Stimulated activated memory B cell treated with anti-CD40 and anti-IgM and Interleukin-4, amounts not matched to agents 10 μg/mL and 1 μg/mL and 100 μg/mL, for 72 hours (primary cell): ENCODE results near the gene ATP13A3.

Experiments used
- ATAC-seq: fragments of 150-1000 bp; cut with Tn5 transposase; 2 replicates; pipeline ENCODE4 v1.10.0; 2021
- H3K27ac Mint-ChIP-seq: one replicate; pipeline ENCODE4 v1.8.0; 2022; ENCODE audit warnings: mild to moderate bottlenecking, mixed read lengths
- H3K27me3 Mint-ChIP-seq: one replicate; pipeline ENCODE4 v1.8.0; 2022; ENCODE audit warnings: mixed read lengths
- H3K36me3 Mint-ChIP-seq: one replicate; pipeline ENCODE4 v1.8.0; 2022; ENCODE audit warnings: mixed read lengths
- H3K4me1 Mint-ChIP-seq: one replicate; pipeline ENCODE4 v1.8.0; 2022; ENCODE audit warnings: mixed read lengths
- H3K4me3 Mint-ChIP-seq: one replicate; pipeline ENCODE4 v1.8.0; 2022; ENCODE audit warnings: mild to moderate bottlenecking, moderate library complexity, mixed read lengths
- H3K9me3 Mint-ChIP-seq: one replicate; pipeline ENCODE4 v1.8.0; 2022; ENCODE audit warnings: mixed read lengths

Gene ATP13A3

DNA sequence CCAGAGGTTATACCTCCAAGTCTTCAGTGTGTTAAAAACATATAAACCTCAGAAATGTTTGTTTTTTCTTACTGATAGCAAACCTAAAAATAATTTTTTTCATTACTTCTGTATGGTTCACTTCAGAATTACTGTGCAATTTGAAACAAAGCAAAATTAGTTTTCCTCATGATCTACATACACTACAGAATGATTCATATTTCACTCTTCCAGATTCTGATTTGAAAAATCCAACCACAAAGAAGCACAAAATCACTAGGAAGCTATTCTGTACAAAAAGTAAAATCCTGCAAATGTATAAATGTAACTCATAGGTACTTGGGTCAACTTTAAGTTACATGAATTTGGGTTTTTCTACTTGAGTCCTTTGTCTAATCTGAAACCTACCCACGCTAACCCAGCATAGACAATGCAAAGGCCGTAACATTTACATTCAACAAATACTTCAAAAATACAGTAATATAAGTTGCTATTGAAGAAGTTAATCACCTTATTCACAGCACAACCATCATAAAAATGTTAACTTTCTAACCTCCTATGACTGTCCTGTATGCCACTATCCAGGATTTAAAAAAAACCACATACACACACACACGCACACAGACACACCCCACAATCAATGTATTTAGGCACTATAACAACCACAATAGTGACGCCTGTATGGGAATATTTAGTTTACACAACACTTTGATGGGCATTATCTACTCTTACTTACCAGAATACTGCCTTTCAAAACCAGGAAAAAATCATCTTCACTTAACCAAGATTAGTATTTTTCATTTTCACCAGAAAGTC is 11.5 kb downstream of the ATP13A3 start:
- no peak for ATAC-seq
- peaks cover 24% of the 10 kb centered on the region for H3K4me1 Mint-ChIP-seq

DNA sequence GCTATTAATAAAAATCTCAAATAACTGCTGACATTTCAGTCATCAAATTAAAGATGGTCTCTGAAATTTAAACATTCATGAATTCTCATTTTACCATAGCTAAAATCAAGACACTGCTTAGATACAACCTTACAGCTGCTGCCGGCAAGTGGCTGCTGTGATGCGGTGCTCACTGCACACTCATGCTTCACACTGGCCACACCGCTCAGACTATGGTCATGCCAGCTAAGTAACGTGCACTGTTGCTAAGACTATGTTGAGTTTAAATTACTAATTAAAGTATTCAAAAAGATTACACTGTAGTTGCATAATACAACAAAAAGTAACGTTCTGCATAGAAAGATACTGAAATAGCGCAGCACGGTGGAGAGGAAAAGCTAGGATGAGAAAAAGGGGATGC is 12.1 kb downstream of the ATP13A3 start:
- Mint-ChIP-seq H3K27me3 (no peaks in the 10 kb centered on the region), H3K36me3 (no peaks in the 10 kb centered on the region), H3K9me3 (no peaks in the 10 kb centered on the region), H3K27ac (no peak overlapping the region), H3K4me1 (peaks cover 19% of the 10 kb centered on the region), H3K4me3 (no peak overlapping the region)
- no peak for ATAC-seq

More for the DNA sequence above, 11.5 kb downstream of the ATP13A3 start:
- no peaks in the 10 kb centered on the region for H3K9me3 Mint-ChIP-seq
- H3K4me3 Mint-ChIP-seq, result no peak overlapping the region
- H3K27ac Mint-ChIP-seq, result no peak overlapping the region
- no peaks in the 10 kb centered on the region for H3K27me3 Mint-ChIP-seq
- no peaks in the 10 kb centered on the region for H3K36me3 Mint-ChIP-seq

DNA sequence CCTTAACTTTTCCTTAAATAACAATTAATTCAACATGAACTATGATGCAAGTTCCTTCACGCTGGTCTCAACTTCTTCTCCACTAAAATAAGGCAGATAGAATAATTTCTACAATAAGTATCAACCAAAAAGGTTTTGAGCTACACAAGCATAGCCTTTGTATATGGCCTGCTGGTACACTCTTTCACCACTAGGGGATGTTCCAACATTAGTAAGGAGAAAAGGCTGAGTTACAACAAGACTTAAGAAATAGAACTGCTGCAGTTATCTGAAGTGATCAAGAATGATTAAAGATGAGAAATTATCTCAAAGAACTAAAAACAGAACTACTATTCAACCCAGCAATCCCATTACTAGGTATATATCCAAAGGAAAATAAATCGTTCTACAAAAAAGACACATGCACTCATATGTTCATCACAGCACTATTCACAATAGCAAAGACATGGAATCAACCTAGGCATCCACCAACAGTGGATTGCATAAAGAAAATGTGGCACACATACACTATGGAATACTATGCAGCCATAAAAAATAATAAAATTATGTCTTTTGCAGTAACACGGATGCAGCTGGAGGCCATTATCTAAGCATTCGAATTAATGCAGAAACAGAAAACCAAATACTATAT is 14.4 kb downstream of the ATP13A3 start:
- no peak overlapping the region for H3K27ac Mint-ChIP-seq
- ATAC-seq, result peak; percentile 57
- no peaks in the 10 kb centered on the region for H3K27me3 Mint-ChIP-seq
- no peaks in the 10 kb centered on the region for H3K36me3 Mint-ChIP-seq
- no peak overlapping the region for H3K4me3 Mint-ChIP-seq
- H3K4me1 Mint-ChIP-seq, result peaks cover 19% of the 10 kb centered on the region
- H3K9me3 Mint-ChIP-seq, result no peaks in the 10 kb centered on the region

DNA sequence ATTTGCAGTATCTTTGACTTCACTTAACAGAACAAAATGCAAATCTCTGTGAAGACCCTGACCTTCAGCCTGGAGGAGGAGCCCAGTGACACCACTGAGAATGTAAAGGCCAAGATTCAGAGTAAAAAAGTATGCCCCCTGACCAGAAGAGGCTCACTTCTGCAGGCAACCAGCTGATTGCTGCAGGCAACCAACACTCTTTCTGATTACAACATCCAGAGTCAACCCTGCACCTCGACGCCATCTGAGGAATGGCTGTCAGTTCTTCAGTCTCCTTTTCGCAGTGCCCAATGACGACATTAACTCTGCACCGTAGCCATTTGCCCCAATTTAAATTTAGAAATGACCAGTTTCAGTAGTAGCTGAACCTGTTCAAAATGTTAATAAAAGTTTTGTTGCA is 14.9 kb downstream of the ATP13A3 start:
- H3K27me3 Mint-ChIP-seq, result no peaks in the 10 kb centered on the region
- no peak overlapping the region for H3K27ac Mint-ChIP-seq
- H3K36me3 Mint-ChIP-seq, result no peaks in the 10 kb centered on the region
- no peak for ATAC-seq
- H3K4me3 Mint-ChIP-seq, result no peak overlapping the region
- H3K4me1 Mint-ChIP-seq, result peaks cover 23% of the 10 kb centered on the region
- no peaks in the 10 kb centered on the region for H3K9me3 Mint-ChIP-seq

DNA sequence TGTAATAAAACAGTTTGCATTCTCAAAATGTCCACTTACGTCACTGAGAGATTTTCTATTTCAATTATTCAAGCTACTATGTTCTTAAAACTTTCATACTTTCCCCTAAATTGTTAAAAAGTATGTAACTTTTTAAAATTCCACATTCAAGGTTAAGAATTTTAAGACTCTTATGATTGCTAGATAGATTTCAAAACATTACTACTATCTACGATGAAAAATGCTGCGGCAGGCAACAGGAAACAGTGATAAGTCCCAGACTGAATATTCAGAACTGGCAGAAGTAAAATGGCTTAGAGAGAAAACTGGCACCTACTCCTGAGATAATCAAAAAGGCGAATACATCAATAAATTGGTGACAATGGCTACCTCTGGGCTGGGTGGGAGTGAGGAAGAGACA is 16.2 kb downstream of the ATP13A3 start:
- Mint-ChIP-seq H3K9me3 (no peaks in the 10 kb centered on the region), H3K27me3 (no peaks in the 10 kb centered on the region), H3K4me3 (no peak overlapping the region), H3K27ac (no peak overlapping the region), H3K4me1 (peaks cover 25% of the 10 kb centered on the region), H3K36me3 (no peaks in the 10 kb centered on the region)
- no peak for ATAC-seq

DNA sequence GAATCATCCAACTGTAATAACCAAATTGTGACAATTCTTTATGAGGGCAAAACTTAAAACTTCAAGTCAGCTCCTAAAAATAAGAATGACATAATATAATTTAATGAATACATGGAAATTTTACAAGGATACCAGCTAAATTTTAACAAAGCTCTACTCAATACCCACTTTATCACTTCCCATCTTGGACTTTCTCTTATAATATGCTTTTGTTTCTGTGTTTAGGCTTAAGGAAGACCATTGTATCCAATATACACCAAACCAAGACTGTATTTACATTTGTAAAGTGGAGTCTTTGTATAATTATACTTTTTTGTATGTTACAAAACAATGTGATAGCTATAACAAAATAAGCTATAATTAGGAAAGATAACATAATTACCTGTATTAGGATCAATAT is 16.8 kb downstream of the ATP13A3 start:
- no peaks in the 10 kb centered on the region for H3K9me3 Mint-ChIP-seq
- H3K27me3 Mint-ChIP-seq, result no peaks in the 10 kb centered on the region
- ATAC-seq, result no peak
- peaks cover 2% of the 10 kb centered on the region for H3K36me3 Mint-ChIP-seq
- peaks cover 23% of the 10 kb centered on the region for H3K4me1 Mint-ChIP-seq
- no peak overlapping the region for H3K4me3 Mint-ChIP-seq
- no peak overlapping the region for H3K27ac Mint-ChIP-seq

DNA sequence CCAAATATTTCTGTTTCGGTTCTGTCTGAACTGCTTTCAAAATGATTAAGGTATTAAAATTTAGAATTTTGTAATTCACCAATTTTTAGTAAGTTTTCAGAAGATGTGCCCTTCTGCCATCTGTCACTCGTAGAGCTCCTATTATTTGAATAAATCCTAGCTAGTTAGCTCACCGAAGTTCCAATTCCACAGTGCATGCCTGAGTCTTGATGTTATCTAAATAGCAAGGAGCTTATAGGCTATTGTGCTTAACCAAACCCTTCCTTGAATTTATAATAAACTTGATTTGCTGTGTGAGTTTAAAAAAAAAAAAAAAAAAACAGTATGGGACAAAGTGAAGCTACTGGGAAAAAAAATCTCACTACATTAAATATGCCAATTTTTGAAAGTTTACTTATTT is 18.7 kb downstream of the ATP13A3 start:
- ATAC-seq, result no peak
- no peak overlapping the region for H3K27ac Mint-ChIP-seq
- H3K4me3 Mint-ChIP-seq, result no peak overlapping the region
- peaks cover 6% of the 10 kb centered on the region for H3K36me3 Mint-ChIP-seq
- H3K4me1 Mint-ChIP-seq, result peaks cover 8% of the 10 kb centered on the region
- H3K9me3 Mint-ChIP-seq, result no peaks in the 10 kb centered on the region
- no peaks in the 10 kb centered on the region for H3K27me3 Mint-ChIP-seq

DNA sequence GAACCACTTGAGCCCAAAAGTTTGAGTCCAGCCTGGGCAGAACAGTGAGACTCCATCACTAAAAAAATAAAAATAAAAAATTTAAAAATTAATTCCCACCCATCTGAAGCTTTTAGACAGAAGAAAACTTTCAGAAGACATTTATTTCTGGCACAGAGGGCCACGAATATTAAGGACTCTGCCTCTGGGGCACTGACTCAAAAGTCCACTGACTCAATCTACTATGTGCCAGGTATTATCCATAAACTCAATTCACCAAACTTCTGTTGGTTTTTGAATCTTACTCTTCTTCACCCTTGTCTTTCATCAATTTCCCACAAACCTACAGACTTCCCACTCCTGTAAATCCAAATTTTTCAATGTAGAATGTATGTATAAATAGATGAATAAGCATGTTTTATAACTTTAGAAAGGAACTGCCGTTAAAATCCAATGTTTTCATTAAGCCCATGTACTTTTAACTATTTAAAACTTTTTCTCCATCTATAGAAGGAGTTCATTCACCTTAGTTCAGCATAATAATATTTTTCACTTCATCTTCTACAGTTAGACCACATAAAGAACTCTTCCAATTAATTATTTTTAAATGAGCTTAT is 19.9 kb downstream of the ATP13A3 start:
- H3K4me3 Mint-ChIP-seq, result no peak overlapping the region
- H3K36me3 Mint-ChIP-seq, result peaks cover 6% of the 10 kb centered on the region
- ATAC-seq, result no peak
- H3K9me3 Mint-ChIP-seq, result no peaks in the 10 kb centered on the region
- H3K27ac Mint-ChIP-seq, result no peak overlapping the region
- H3K27me3 Mint-ChIP-seq, result no peaks in the 10 kb centered on the region
- H3K4me1 Mint-ChIP-seq, result peaks cover 6% of the 10 kb centered on the region

DNA sequence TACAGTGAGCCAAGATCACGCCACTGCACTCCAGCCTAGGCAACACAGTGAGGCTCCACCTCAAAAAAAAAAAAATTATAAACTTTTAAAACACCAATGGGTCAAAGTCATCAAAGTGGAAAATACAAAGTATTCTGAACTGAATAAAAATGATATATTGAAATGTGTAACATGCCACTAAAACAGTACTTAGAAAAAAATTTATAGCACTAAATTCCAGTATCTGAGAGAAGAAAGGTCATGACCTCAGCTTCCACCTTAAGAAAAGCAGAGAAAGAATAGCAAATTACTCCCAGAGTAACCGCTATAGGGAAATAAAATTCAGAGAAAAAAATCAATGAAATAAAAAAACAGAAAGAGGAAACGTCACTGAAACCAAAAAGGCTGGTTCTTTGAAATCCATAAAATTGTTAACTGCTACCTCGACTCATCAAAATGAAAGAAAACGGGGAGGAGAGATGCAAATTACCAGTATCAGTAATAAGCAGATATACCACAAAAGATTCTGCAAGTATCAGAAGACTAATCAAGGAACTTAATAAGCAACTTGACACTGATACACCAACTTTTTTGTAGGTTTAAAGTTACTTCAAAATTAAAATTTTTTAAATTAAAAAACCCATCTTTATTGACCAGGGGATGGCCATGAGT is 20.8 kb downstream of the ATP13A3 start:
- Mint-ChIP-seq H3K4me3 (no peak overlapping the region), H3K36me3 (peaks cover 6% of the 10 kb centered on the region), H3K9me3 (no peaks in the 10 kb centered on the region), H3K4me1 (peaks cover 6% of the 10 kb centered on the region), H3K27ac (no peak overlapping the region), H3K27me3 (no peaks in the 10 kb centered on the region)
- no peak for ATAC-seq

DNA sequence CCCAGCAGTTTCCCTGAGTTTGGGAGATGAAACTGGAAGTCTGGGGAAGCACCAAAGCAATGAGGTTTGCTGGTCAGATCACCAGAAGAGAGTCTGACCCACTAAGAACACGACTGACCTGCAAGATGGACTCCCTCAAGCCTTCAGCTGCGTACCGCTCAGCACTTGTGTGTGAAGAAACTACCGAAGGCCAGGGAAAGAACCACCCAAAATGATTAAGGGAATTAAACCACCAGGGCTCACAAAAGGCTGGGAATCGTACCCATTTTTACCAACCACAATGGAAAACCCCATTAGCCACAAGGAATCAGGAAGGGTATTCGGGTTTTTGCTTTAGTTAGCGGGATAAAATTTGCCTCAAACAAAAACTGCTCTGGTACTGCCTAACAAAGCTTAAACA is 21.6 kb downstream of the ATP13A3 start:
- Mint-ChIP-seq H3K9me3 (no peaks in the 10 kb centered on the region), H3K4me3 (no peak overlapping the region), H3K36me3 (peaks cover 6% of the 10 kb centered on the region), H3K27ac (no peak overlapping the region), H3K27me3 (no peaks in the 10 kb centered on the region), H3K4me1 (peaks cover 6% of the 10 kb centered on the region)
- no peak for ATAC-seq

DNA sequence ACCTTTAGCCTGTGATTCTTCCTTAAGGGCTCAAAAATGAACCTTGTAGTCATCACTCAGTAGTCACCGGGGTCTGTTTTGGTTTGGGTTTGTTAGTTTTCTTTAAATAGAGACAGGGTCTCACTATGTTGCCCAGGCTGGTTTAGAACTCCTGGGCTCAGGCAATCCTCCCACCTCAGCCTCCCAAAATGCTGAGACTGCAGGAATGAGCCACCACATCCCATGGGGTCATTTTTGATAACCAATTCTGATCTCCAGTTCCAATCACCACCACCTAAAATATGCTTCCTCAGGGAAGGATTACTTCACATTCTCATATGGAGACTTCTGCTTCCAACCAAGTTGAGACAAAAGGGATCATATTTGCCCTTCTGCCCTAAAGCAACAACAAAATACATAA is 22.1 kb downstream of the ATP13A3 start:
- H3K27me3 Mint-ChIP-seq, result no peaks in the 10 kb centered on the region
- H3K4me3 Mint-ChIP-seq, result no peak overlapping the region
- peaks cover 6% of the 10 kb centered on the region for H3K4me1 Mint-ChIP-seq
- no peak overlapping the region for H3K27ac Mint-ChIP-seq
- peaks cover 6% of the 10 kb centered on the region for H3K36me3 Mint-ChIP-seq
- no peak for ATAC-seq
- no peaks in the 10 kb centered on the region for H3K9me3 Mint-ChIP-seq

DNA sequence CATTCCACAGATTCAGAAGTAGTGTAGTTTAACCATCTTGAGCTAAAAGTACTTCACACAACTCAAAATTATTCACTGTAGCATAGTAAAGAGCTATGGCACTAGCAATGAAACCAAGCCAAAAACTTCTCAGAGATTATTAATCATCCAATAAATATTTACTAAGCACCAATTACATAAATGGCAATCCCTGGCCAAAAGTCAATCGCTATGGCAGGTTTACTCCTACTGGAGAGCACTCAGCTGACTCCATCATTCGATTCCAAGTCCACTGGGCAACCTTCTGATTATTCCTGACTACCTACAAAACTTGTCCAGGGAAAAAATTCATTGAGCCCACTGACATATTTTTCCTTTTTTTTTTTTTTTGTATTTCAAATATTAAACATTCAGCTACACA is 23.9 kb downstream of the ATP13A3 start:
- no peaks in the 10 kb centered on the region for H3K9me3 Mint-ChIP-seq

DNA sequence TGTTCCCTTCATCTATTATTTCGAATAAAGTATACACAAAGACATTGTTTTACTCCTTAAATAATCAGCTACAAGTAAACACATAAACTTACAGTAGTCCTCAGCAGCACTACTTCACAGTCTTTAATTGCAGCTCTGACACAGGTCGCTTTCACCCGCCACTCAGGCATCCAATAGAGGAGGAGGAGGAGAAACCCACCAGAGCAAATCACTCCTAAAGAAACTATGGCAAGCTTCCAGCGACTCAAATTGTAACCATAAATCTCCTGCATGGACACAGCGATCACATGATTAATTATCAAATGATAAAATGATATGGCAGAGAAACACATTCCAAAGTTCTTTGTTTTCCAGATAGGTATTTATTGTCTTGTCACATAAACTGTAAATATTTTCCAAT is 26.2 kb downstream of the ATP13A3 start:
- no peaks in the 10 kb centered on the region for H3K9me3 Mint-ChIP-seq
- H3K4me1 Mint-ChIP-seq, result no peaks in the 10 kb centered on the region
- no peak overlapping the region for H3K27ac Mint-ChIP-seq
- H3K27me3 Mint-ChIP-seq, result no peaks in the 10 kb centered on the region
- H3K36me3 Mint-ChIP-seq, result peaks cover 10% of the 10 kb centered on the region
- ATAC-seq, result no peak
- no peak overlapping the region for H3K4me3 Mint-ChIP-seq

More for the DNA sequence above, 23.9 kb downstream of the ATP13A3 start:
- peaks cover 6% of the 10 kb centered on the region for H3K36me3 Mint-ChIP-seq
- no peak overlapping the region for H3K4me3 Mint-ChIP-seq
- H3K27ac Mint-ChIP-seq, result no peak overlapping the region
- no peaks in the 10 kb centered on the region for H3K27me3 Mint-ChIP-seq
- no peak for ATAC-seq
- peaks cover 6% of the 10 kb centered on the region for H3K4me1 Mint-ChIP-seq

DNA sequence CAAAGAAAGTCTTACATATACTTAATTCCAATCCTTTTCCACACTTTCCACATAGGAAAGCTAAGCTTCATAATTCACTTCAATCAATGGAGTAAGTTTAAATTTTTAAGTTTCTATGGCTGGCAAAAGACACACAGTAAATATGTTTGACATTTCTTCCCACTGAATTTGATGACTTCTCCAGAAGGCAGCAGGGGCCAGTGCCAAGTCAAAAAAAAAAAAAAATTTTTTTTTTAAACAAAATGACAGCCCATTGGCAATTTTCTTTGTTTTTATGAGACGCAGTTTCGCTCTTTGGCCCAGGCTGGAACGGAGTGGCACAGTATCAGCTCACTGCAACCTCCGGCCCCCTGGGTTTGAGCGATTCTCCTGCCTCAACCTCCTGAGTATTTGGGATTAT is 28.7 kb downstream of the ATP13A3 start:
- Mint-ChIP-seq H3K27me3 (no peaks in the 10 kb centered on the region), H3K9me3 (no peaks in the 10 kb centered on the region), H3K27ac (no peak overlapping the region), H3K4me1 (no peaks in the 10 kb centered on the region), H3K4me3 (no peak overlapping the region), H3K36me3 (peaks cover 20% of the 10 kb centered on the region)
- no peak for ATAC-seq

DNA sequence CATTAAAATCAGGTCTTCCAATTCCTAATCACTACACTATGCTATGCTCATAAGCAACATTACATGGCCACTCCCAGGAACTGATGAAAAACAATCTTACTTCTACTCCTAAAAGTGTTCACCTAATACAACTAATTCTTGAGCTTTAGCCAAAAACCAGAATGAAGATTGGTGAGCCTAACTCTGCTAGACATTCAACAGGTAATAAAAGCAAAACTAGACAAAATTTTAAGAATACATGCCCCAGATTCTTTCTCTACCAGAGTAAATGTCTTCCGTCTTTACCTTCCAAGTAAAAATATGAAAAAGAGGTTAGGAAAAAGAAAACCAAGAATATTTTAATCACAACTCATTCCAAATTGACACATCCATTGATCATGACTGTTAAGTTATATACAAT is 31.3 kb downstream of the ATP13A3 start:
- Mint-ChIP-seq H3K9me3 (no peaks in the 10 kb centered on the region), H3K4me1 (no peaks in the 10 kb centered on the region), H3K4me3 (no peak overlapping the region), H3K27ac (no peak overlapping the region), H3K36me3 (peaks cover 41% of the 10 kb centered on the region), H3K27me3 (no peaks in the 10 kb centered on the region)
- ATAC-seq, result no peak
